Neural progenitor cell (in vitro differentiated cells): ENCODE measurements around the gene MADD.

Source experiments
- EZH2 ChIP-seq: fragments of 200-600 bp; sonication (generic); IDR thresholded peaks from 2 replicates; pipeline ENCODE4 v1.6.1; 2017; ENCODE audit warnings: antibody characterized with exemption, mild to moderate bottlenecking, moderate library complexity
- EZH2phosphoT487 ChIP-seq: fragments of 200-600 bp; sonication (generic); IDR thresholded peaks from 2 replicates; pipeline ENCODE4 v1.6.1; 2017; ENCODE audit warnings: antibody characterized with exemption
- TF ChIP-seq, protein P1 (sequence below): fragments of 200-600 bp; sonication (generic); IDR thresholded peaks from 2 replicates; pipeline ENCODE4 v1.5.1; 2017; ENCODE audit warnings: antibody characterized with exemption, mild to moderate bottlenecking

DNA sequence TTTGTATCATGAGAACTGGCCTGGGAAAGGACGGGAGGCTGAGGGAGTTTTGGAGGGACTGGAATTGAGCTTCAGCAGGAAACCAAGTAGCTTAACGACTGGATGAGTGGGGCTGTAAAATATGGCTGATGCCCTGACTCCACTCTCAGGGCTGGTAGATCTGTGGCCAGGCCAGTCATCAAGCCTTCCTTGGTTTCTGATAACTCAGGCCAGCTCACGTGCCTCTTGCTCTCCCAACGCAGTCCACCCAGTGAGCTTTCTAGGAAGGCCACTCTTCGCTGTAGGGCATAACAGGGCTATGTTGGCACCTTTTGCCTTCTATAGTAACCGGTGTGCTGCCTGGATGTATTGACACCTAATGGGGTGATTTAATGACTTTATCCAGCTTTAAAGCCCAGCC lies 5.8 kb upstream of the MADD start:
- TF ChIP-seq, protein P1, sequence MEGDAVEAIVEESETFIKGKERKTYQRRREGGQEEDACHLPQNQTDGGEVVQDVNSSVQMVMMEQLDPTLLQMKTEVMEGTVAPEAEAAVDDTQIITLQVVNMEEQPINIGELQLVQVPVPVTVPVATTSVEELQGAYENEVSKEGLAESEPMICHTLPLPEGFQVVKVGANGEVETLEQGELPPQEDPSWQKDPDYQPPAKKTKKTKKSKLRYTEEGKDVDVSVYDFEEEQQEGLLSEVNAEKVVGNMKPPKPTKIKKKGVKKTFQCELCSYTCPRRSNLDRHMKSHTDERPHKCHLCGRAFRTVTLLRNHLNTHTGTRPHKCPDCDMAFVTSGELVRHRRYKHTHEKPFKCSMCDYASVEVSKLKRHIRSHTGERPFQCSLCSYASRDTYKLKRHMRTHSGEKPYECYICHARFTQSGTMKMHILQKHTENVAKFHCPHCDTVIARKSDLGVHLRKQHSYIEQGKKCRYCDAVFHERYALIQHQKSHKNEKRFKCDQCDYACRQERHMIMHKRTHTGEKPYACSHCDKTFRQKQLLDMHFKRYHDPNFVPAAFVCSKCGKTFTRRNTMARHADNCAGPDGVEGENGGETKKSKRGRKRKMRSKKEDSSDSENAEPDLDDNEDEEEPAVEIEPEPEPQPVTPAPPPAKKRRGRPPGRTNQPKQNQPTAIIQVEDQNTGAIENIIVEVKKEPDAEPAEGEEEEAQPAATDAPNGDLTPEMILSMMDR: no peak
- TF ChIP-seq EZH2: no peak
- TF ChIP-seq EZH2phosphoT487: no peak
